Neutrophil (primary cell): Measurements from ENCODE around the gene KAT7.

Experiments
- H3K27ac ChIP-seq: fragments of 200-600 bp; sonication (generic); 2 replicates; pipeline ENCODE4 v1.5.1; 2016; ENCODE audit warnings: mild to moderate bottlenecking, moderate library complexity
- H3K27me3 ChIP-seq: fragments of 200-600 bp; sonication (generic); 2 replicates; pipeline ENCODE4 v1.6.0; 2016; ENCODE audit warnings: mild to moderate bottlenecking
- H3K36me3 ChIP-seq: fragments of 200-600 bp; sonication (generic); 2 replicates; pipeline ENCODE4 v1.5.1; 2017
- H3K4me1 ChIP-seq, 2 experiments: fragments of 200-600 bp in 1 of 2; sonication (generic) in 1 of 2; 1 replicate in 1 of 2; 2 replicates in 1 of 2; pipeline versions ENCODE4 v1.5.1 to v1.6.1; 2013 to 2016; ENCODE audit warnings: low read depth in 1 of 2, low read length in 1 of 2, mild to moderate bottlenecking in 1 of 2, moderate library complexity in 1 of 2; ENCODE audit not compliant: control insufficient read depth in 1 of 2, insufficient read depth in 1 of 2
- H3K4me3 ChIP-seq, 2 experiments: fragments of 200-600 bp in 1 of 2; sonication (generic) in 1 of 2; 1 replicate in 1 of 2; 2 replicates in 1 of 2; pipeline ENCODE4 v1.5.1; 2013 to 2016; ENCODE audit warnings: low read depth in 1 of 2, low read length in 1 of 2, mild to moderate bottlenecking in 1 of 2, moderate library complexity in 1 of 2
- H3K9me3 ChIP-seq: fragments of 200-600 bp; sonication (generic); 2 replicates; pipeline ENCODE4 v1.5.1; 2016
- TF ChIP-seq, protein P1 (sequence below): fragments of 200-600 bp; sonication (generic); IDR thresholded peaks from 2 replicates; pipeline ENCODE4 v1.5.1; 2016; ENCODE audit warnings: antibody characterized with exemption

KAT7 gene

DNA sequence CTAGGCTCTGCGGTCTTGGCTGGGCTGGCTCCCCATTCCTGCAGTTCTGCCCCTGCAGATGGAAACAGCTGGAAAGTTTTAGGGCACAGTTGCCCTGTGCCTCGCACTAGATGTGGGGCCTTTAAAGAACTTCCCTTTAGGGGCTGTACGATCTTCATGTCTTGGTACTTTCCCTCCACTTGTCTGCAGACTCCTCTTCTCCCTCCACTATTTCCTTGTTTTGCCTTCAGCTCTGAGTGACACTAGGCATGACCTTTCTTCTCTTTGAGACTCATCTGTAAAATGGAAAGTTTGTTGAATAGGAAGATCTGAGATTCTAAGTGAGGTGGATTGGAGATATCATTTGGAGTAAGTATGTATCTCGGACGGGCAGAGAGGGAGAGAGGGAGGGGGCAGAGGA lies 65.6 kb downstream of the KAT7 start:
- Histone ChIP-seq H3K4me1 (peaks cover 14% of the 10 kb centered on the region in 2 experiments), H3K27me3 (peaks cover 73% of the 10 kb centered on the region), H3K27ac (no peak overlapping the region), H3K9me3 (no peaks in the 10 kb centered on the region), H3K36me3 (no peaks in the 10 kb centered on the region), H3K4me3 (no peak overlapping the region)
- TF ChIP-seq, protein P1, sequence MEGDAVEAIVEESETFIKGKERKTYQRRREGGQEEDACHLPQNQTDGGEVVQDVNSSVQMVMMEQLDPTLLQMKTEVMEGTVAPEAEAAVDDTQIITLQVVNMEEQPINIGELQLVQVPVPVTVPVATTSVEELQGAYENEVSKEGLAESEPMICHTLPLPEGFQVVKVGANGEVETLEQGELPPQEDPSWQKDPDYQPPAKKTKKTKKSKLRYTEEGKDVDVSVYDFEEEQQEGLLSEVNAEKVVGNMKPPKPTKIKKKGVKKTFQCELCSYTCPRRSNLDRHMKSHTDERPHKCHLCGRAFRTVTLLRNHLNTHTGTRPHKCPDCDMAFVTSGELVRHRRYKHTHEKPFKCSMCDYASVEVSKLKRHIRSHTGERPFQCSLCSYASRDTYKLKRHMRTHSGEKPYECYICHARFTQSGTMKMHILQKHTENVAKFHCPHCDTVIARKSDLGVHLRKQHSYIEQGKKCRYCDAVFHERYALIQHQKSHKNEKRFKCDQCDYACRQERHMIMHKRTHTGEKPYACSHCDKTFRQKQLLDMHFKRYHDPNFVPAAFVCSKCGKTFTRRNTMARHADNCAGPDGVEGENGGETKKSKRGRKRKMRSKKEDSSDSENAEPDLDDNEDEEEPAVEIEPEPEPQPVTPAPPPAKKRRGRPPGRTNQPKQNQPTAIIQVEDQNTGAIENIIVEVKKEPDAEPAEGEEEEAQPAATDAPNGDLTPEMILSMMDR, result no peak

DNA sequence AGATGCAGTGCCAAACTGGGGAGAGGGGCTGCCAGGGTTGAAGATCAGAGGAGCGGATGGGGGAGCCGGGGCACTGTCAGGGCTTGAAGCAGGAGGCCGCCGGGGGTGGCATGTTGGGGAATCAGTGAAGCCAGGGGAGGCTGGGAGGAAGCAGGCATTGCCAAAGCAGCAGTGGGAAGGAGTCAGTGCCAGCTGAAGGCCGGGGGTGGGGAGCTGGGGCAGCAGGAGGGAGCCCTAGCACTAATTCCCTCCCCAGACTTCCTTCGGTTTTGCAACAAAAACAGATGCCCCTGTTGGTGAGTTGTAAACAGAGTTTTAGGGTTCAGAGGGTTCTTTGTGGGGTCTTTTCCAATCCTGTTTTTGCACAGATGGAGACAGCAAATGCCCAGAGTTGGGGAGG lies 70.3 kb downstream of the KAT7 start:
- H3K4me1 ChIP-seq, result no peaks in the 10 kb centered on the region
- no peaks in the 10 kb centered on the region for H3K36me3 ChIP-seq
- TF ChIP-seq, protein P1, result no peak
- H3K4me3 ChIP-seq, result no peak overlapping the region
- H3K27ac ChIP-seq, result no peak overlapping the region
- no peaks in the 10 kb centered on the region for H3K9me3 ChIP-seq
- H3K27me3 ChIP-seq, result peaks cover 53% of the 10 kb centered on the region

DNA sequence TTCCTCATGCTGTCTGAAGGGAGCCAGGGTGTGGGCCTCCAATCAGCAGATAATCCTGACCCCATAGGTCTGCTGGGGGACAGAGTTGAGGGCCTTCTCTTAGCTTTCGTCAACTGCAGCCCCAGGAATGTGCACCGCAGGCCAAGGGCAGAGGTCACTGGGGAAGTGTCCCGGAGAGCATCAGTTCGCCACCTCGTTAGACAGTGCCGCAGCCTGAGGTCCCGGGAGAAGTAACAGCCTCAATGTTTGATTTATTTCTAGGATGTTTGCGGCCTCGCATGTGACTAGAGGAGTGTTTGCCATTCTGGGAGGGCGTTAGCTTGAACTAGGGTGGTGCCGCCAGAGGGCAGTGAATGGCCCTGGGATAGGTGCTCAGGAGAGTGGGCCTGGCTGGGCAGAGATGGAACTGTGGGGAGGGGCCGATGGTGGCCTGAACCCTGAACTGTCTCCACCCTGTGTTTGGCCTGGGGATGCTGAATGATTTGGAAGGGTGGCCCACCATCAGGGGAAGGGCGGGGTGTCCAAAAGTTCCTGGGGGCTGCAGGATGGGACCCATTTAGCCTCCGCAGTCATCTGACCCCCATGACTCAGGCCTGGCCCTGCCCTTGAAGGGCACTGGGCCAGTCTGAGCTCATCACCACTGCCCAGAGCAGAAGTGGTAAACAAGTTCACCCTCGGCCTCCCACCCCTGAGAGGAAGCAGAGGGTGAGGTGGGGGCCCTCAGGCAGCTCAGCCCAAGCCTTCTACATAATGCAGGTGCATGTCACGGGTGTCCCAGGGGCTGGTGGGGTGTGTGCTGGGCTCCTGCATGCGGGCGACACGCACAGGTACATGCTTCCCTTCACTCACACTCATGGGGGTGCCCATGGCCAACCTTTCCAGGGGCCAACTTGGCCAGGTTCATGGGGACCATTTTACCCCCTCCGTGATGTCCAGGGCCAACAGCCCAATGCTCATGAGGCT lies 71.8 kb downstream of the KAT7 start:
- no peak overlapping the region for H3K4me3 ChIP-seq
- TF ChIP-seq, protein P1, result no peak
- H3K27ac ChIP-seq, result no peak overlapping the region
- peaks cover 49% of the 10 kb centered on the region for H3K27me3 ChIP-seq
- H3K9me3 ChIP-seq, result no peaks in the 10 kb centered on the region
- H3K36me3 ChIP-seq, result no peaks in the 10 kb centered on the region
- no peaks in the 10 kb centered on the region for H3K4me1 ChIP-seq

DNA sequence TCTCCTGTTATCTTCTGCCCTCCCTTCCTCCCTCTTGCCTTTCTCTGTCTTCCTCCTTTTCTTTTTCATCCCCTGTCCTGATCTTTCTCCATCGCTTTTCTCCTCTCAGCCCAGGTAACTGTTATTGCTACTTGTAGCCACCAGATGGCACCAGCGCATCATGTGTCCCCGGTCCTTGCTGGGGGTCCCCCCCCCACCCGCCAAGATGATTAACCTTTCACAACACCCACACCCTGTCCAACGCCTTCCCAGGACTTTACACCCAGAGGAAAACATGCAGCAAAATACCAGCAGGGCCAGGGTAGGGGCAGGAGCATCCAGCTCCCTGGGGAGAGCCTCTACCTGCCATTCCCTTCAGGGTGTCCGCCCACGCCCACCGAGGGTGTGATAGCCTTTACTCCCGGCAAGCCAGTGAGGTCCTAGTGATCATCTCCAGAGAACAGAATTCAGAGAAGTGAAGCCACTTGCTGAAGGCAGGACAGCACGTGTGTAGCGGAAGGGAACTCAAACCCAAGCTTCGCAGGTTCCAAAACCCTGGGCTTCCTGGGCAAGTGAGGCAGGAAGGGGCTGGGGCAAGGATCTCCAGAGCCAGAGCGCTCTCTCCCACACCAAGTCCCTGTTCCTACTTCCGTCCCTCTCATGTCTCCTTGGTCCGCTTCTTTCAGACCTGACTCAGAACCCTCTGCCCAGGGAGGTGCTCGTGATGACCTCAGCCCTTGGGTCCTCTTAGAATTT lies 72.8 kb downstream of the KAT7 start:
- no peaks in the 10 kb centered on the region for H3K9me3 ChIP-seq
- H3K27me3 ChIP-seq, result peaks cover 43% of the 10 kb centered on the region
- no peaks in the 10 kb centered on the region for H3K4me1 ChIP-seq
- TF ChIP-seq, protein P1, result peak; percentile 32
- H3K36me3 ChIP-seq, result no peaks in the 10 kb centered on the region
- H3K4me3 ChIP-seq, result no peak overlapping the region
- no peak overlapping the region for H3K27ac ChIP-seq

DNA sequence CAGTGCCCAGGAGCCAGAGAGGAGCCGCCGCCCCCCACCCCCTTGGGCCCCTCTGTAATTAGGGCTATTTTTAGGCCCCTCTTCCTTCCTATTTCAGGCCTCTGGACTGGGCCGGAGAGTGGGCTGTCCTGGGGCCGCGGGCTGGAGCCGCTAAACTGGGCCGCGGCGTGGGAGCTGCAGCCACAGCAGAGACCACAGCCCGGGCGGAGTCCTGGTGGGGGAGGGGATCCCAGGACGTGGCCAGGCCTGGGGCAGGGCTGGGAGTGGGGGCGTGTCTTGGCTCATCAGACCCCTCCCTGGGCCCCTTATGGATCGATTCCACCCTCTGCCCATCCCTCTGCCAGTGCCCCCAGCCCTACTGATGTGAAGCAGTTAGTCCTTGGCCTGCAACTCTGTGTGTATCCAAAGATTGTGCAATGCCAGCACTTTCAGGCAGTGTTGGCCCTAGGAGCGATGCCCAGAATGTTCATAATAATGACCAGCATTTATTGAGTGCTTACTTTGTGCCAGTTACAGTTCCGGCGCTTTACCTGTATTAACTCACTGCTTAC lies 74.4 kb downstream of the KAT7 start:
- no peaks in the 10 kb centered on the region for H3K36me3 ChIP-seq
- TF ChIP-seq, protein P1, result no peak
- H3K9me3 ChIP-seq, result no peaks in the 10 kb centered on the region
- H3K27ac ChIP-seq, result no peak overlapping the region
- H3K4me3 ChIP-seq, result no peak overlapping the region
- H3K27me3 ChIP-seq, result peaks cover 43% of the 10 kb centered on the region
- no peaks in the 10 kb centered on the region for H3K4me1 ChIP-seq
